Activated naive CD4-positive, alpha-beta T cell (primary cell): Measurements from ENCODE around the gene FCHO2.
"Not testable (repeated sequence)": the region's sequence is repeated elsewhere in the genome, so short reads cannot be mapped to it uniquely, and the experiment has no call there.

ENCODE experiments used
- DNase-seq, 4 experiments: peaks; one replicate each; lab custom pipeline; 2025; lab: John Stamatoyannopoulos, UW

FCHO2 gene, protein sequence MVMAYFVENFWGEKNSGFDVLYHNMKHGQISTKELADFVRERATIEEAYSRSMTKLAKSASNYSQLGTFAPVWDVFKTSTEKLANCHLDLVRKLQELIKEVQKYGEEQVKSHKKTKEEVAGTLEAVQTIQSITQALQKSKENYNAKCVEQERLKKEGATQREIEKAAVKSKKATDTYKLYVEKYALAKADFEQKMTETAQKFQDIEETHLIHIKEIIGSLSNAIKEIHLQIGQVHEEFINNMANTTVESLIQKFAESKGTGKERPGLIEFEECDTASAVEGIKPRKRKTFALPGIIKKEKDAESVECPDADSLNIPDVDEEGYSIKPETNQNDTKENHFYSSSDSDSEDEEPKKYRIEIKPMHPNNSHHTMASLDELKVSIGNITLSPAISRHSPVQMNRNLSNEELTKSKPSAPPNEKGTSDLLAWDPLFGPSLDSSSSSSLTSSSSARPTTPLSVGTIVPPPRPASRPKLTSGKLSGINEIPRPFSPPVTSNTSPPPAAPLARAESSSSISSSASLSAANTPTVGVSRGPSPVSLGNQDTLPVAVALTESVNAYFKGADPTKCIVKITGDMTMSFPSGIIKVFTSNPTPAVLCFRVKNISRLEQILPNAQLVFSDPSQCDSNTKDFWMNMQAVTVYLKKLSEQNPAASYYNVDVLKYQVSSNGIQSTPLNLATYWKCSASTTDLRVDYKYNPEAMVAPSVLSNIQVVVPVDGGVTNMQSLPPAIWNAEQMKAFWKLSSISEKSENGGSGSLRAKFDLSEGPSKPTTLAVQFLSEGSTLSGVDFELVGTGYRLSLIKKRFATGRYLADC

GRCh38 chr5:72955768-72956323 is at the start of gene FCHO2:
FCHO2 (plus strand) TSS chr5:72956041; CDS start chr5:72956097, 56 bp downstream.
- peak; percentile 89 to 96 (median 92) for DNase-seq

DNA sequence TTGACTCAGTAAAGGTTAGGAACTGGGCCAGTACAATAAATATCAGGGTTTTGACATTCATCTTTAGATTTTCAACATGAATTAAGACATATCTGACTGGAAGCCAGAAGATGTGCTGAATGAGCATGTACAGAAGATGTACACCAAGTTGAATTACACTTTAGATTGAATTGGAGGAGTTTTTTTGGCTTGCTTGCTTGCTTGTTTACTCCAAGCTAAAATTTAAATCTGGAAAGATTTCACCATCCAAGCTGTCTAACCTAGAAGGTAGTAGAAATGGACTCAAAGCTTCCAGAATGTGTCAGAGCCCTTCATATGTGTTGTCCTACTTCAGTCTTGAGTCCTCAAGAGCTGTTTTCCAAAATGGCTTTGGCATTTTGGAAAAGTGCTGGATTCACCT is 49.0 kb upstream of the FCHO2 start:
- no peak for DNase-seq

DNA sequence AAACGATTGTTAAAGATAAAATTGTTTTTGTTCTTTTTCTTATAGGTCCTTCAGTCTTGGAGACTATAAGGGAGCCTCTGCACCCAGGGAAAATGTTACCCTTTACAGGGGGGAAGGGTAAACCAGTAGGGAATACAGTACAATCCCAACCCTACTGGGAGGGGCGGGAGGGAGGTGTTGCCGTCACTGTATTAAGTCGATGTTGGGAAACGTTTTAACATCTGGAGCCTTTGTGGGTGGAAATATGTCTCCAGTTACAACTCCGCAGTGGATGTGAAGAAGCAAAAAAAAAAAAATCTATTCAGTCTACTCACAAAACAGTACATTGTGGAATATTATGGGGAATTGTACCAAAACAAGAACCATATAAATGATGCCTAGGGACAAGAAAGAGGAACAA is 47.2 kb upstream of the FCHO2 start:
- no peak for DNase-seq

- DNase-seq, result no peak
These were observed 38.5 kb upstream of the FCHO2 start for GRCh38 chr5:72917371-72917776.

DNA sequence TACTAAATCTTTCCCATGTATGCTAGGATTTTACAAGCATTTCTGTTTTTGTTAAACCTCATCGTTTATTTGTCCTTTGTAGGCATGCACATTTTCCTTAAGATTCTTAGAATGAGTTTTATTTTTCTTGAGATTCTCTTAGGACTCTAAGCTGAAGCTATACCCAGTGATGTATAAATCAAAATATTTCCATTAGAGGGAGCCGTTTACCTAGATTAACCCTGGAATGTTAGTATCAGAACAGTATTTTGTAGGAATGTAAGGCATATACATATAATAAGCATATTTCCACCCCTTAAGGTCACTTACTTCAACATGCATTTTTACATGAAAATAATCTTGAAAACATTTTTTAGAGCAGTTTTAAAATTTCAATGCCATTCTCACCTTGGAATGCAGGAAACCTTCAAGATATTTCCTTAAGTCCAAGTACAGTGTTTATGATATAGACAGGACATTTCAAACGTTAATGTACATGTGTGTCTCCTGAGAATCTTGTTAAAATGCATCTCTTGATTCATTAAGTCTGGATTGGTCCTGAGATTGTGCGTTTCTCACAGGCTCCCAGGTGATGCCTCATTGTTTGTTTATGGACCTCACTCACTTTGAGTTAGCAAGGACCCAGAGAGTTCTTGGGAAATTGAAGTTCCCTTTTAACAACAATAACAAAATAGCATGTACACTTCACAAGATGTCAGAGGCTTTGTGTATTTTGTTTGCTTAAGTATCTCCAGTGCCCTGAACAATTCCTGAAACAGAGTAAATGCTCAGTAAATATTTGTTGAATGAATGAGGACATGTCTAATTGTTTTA is 34.9 kb upstream of the FCHO2 start:
- DNase-seq, result no peak

DNA sequence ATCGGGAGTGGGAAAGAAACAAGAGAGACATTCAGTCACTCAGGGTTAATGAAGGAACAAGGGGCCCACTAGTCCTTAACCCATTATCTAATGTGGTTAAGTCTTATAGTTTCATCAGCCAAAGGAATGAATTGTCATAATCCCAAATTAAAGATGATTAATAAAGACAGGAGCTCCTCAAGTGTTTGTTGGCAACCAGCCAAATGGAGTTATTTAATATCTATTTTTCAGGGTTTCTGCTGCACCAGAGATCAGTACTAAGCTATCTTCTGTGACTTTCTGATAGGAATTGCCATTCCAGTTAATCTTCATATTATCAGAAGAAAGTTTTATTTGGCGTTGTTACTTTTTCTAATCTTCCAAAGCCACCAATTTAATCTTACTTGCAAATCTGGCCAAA is 34.0 kb upstream of the FCHO2 start:
- no peak for DNase-seq

- DNase-seq, result no peak
These were observed 33.4 kb upstream of the FCHO2 start for GRCh38 chr5:72922422-72922821.

GRCh38 chr5:72925336-72926010 is 30.4 kb upstream of the FCHO2 start:
- DNase-seq, result no peak

GRCh38 chr5:72932686-72933085 is 23.2 kb upstream of the FCHO2 start:
- DNase-seq, result not testable (repeated sequence)

DNA sequence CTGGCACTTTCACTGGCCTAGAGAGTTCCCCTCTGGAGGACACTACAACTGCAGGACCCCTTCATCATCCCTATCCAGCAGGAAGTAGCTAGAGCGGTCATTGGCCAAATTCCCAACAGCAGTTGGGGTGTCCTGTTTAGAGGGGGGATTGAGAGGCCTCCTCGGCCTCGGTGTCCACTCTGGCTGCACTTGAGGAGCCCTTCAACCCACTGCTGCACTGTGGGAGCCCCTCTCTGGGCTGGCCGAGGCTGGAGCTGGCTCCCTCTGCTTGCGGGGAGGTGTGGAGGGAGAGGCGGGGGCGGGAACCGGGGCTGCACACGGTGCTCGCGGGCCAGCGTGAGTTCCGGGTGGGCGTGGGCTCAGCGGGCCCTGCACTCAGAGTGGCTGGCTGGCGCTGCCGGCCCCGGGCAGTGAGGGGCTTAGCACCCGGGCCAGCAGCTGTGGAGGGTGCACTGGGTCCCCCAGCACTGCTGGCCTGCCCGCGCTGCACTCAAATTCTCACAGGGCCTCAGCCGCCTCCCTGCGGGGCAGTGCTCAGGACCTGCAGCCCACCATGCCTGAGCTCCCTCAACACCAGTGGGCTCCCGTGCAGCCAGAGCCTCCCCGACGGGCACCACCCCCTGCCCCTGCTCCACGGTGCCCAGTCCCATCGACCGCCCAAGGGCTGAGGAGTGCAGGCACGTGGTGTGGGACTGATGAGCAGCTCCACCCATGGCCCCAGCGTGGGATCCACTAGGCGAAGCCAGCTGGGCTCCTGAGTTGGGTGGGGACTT is 20.7 kb upstream of the FCHO2 start:
- not testable (repeated sequence) for DNase-seq

- DNase-seq, result no peak
These were observed 18.9 kb upstream of the FCHO2 start for GRCh38 chr5:72936893-72937292.

DNA sequence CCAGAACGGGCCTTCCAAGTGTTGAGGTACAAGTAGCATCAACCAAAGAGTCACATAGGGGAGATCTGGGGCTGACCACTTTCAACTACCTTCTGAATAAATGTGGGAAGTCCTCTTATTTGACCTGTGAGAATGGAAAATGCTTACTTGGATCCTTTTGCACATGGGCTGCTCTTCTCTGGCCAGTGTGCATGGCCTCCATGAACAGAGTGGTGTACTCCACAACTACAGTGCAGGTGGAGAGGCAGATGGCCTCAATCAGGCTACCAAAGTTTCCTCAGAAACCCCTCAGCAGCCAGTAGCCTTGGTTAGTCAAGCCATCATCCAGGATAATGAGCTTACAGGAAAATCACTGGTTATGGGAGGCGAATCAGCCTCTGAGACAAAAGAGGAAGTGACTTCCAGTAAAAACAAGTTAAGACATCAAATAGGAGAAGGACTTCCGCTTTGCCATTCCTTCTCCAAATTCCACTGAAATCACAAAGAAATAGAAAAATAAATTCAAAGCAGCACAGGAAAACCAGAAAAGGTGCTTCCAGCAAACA is 18.3 kb upstream of the FCHO2 start:
- no peak for DNase-seq

- DNase-seq, result no peak
These were observed 17.6 kb upstream of the FCHO2 start for GRCh38 chr5:72938206-72938605.

- no peak for DNase-seq
These were observed 15.8 kb upstream of the FCHO2 start for GRCh38 chr5:72940082-72940481.

GRCh38 chr5:72943307-72943706 is 12.5 kb upstream of the FCHO2 start:
- no peak for DNase-seq

- DNase-seq, result no peak
These were observed 8.3 kb upstream of the FCHO2 start for GRCh38 chr5:72947498-72947897.

GRCh38 chr5:72949481-72949880 is 6.4 kb upstream of the FCHO2 start:
- no peak for DNase-seq

- no peak for DNase-seq
These were observed 4.0 kb upstream of the FCHO2 start for GRCh38 chr5:72951671-72952468.

- DNase-seq, result no peak
These were observed 1.5 kb upstream of the FCHO2 start for GRCh38 chr5:72954389-72954788.
